Right renal pelvis (tissue), 4 donors: ENCODE measurements around the gene FRRS1L. TPM values are rescaled to one million over a fixed set of nuclear protein-coding genes. Genes with fewer than 3 reads are reported as not detected.

Experiments used
- DNase-seq, 4 donors: peaks; one replicate each; pipeline ENCODE4 v3.0.0-alpha.2; 2013; ENCODE audit warnings: low read depth in 4 of 4, low spot score in 3 of 4, missing footprints in 1 of 4
- polyA plus RNA-seq, 4 donors: library from polyadenylated mRNA; unstranded; fragments of 120-200 nt; gene quantifications; one replicate each; pipeline ENCODE4 v1.2.1, GENCODE V29; 2013; ENCODE audit not compliant: insufficient read length in 4 of 4

FRRS1L gene
- polyA plus RNA-seq, 4 donors, result 2.0 to 4.4 (median 3.2) TPM

DNA sequence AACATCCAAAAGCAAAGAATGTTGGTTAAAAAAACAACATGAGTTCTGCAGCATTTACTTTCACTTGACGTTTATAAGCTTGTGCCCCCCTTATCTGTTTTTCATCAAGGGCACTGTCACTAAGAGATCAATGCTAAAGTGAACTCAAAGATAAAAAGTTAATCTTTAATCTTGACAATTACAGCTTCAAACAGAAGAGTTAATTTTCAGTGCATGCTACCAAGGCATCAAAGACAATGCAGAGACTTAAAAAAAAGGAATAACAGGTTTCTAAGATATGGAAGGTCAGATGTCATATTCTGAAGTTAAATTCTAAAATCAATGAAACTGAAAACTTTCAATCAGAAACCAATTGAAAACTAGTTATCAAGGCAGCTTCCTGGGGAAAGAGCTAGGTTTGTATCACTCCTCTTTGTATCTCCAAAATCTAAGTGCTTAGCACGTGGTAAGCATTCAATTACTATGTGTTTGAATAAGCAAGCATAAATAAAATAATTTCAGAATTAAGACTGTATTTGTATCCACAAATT lies 84.9 kb downstream of the FRRS1L start:
- no peak for DNase-seq

Other genes starting within 250 kb of the FRRS1L start
- gene ELP1, start 233.1 kb downstream of the FRRS1L start, polyA plus RNA-seq, result 10 to 100 TPM; 42.0 to 46.9 (median 44.1) TPM
- 10 to 100 TPM; 28.8 to 38.1 (median 33.8) TPM for gene ABITRAM, start 232.8 kb downstream of the FRRS1L start, polyA plus RNA-seq
- gene CTNNAL1, start 153.8 kb downstream of the FRRS1L start, polyA plus RNA-seq, result 10 to 100 TPM; 61.5 to 68.4 (median 65.8) TPM
- 10 to 100 TPM; 66.8 to 78.5 (median 71.8) TPM for gene TMEM245, start 47.3 kb downstream of the FRRS1L start, polyA plus RNA-seq
- 10 to 100 TPM; 13.8 to 20.5 (median 16.7) TPM for gene EPB41L4B, start 153.8 kb upstream of the FRRS1L start, polyA plus RNA-seq